Measurements from ENCODE around the gene NRIP2. TPM values are rescaled to one million over a fixed set of nuclear protein-coding genes. Genes with fewer than 3 reads are reported as not detected.
"Not testable (repeated sequence)": the region's sequence is repeated elsewhere in the genome, so short reads cannot be mapped to it uniquely, and the experiment has no call there.

Gene NRIP2
- 0.15 TPM for total RNA-seq

DNA sequence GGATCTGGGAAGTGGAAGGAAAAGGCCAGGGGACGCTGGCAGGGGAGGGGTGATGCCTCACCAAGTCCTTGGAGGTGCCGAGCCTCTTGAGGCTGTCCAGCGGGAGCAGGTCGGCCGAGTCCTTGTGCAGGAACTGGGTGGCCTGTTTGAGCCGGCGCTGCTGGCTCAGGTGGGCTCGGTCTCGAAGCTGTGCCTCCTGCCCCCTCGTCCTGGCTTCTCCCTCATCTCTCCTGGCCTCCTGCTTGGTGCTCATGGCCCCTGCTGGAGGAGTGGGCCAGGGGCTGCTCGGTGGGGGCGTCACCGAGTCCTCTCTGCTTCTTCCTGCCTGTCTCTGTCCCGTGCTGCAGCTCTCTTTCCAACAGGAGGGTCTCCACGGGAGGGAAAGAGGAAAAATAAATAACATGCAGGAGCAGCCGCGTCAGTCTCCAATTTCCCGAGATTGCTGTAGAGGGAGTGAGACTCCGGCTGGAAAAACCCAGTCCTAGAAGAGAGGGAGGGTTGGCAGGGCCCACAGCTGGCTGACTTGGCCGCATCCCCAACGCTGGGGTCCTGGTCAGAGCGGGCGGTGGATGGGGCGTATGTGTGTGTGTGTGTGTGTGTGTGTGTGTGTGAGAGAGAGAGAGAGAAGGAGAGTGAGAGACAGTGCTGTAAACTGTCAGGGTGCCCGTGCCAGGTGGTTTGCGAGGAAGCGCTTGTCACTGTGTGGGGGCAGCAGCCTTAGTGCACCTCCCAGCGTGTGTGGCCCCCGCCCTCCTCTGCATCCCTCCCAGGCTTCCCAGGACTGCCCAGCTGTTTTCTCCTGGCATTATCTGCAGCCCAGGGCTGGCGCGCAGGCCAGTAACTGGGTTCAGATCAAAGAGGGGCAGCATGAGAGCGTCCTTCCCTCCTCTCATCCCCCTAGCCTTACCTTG, at the start of gene NRIP2:
Gene NRIP2, minus strand, starts transcription at position 455 of the 911 bp plus-strand sequence. Its CDS starts 52 bp downstream, at position 403.
- ATAC-seq, result no peak

GRCh38 chr12:2879853-2880252, 45.0 kb upstream of the NRIP2 start:
- no peak for ATAC-seq
- no peak for DNase-seq (ENCODE audit: low spot score)

More for the DNA sequence above, at the start of gene NRIP2:
- no peak for DNase-seq (ENCODE audit: low spot score)

DNA sequence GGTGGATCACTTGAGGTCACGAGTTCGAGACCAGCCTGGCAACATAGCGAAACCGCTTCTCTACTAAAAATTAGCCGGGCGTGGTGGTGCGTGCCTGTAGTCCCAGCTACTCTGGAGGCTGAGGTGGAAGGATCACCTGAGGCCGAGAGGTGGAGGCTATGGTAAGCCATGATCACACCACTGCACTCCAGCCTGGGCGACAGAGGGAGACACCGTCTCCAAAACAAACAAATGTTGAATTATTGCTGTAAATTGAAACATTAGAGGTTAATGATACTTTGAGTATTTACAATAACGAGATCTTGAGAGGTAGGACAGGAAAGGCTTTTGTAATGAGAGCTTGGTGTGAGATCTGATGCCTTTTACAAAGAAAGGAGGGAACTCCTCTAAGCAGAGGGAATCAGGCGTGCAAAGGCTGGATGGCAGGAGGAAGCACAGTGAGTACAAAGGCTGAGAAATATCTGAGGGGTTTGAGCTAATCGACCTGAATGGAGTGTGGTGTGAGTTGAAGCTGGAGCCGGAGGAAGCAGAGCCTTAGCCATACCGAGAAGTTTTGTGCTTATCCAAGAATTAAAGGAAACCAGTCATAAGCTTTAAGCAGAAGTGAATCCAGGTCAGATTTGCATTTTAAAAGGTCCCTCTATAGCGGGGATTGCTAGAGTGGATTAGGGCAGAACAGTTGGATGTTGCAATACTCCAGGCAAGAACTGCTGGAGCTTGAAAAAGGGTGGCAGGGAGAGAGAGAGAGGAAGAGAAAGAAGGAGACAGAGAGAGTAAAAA, 43.3 kb upstream of the NRIP2 start:
- DNase-seq (ENCODE audit: low spot score), result no peak
- ATAC-seq, result peak; percentile 39

- ATAC-seq (peak; percentile 94), DNase-seq (ENCODE audit: low spot score) (peak; percentile 94)
Measured at GRCh38 chr12:2877047-2877952, 42.5 kb upstream of the NRIP2 start, which contains the start of the genes FOXM1 and RHNO1. Gene FOXM1, minus strand, starts transcription at chr12:2877174. Its CDS starts 2,696 bp downstream, at chr12:2874478. Gene RHNO1, plus strand, starts transcription at chr12:2877223. Its CDS starts 8,144 bp downstream, at chr12:2885367.

DNA sequence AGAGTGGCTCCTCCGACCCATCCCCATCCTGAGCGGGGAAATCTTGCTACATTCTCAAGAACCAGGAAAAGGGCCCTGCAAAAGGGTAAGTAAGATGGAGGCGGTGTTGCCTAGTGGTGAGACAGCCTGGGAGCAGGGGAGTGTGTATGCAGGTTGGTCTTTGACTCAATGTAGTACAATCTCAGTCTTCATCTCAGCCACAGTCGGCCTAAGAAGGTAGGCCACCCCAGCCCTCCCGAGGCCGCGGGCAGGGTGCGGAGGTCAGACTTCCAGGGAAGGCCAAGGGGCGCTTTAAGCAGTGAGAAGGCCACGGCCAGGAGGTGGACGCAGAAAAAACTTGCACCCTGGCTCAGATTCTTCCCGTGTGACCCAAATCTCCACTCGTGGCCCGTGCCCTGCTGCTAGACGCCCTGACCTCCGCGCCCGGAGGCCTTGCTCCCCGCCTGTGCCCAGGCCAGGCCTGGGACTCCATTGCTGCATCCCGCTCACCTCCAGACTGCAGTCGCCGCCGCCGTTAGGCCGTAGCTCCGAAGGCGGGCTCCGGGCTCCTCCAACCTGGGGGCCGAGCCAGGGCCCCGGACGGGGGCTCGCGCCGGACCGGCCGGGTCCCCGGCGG, 41.7 kb upstream of the NRIP2 start:
- ATAC-seq (peak; percentile 43), DNase-seq (ENCODE audit: low spot score) (no peak)

DNA sequence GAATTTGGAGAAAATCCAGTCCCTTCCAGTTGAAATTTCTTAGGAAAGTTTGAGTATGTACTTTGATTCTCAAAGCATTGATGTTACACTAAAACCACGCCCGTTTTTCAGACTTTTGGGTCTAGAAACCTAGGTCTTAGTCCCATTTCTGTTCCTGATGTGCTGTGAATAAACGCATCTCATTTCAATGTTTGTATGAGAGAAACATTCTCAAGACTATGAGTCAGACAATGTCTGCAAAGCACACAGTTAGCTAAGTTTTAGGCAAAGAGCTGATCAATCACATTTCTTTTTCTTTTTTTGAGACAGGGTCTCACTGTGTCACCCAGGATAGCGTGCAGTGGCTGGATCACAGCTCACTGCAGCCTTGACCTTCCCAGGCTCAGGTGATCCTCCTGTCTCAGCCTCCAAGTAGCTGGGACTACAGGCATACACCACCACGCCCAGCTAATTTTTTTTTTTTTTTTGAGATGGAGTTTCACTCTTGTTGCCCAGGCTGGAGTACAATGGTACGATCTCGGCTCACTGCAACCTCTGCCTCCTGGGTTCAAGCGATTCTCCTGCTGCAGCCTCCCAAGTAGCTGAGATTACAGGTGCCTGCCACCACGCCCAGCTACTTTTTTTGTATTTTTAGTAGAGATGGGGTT, 34.3 kb upstream of the NRIP2 start:
- not testable (repeated sequence) for ATAC-seq; DNase-seq (ENCODE audit: low spot score)

DNA sequence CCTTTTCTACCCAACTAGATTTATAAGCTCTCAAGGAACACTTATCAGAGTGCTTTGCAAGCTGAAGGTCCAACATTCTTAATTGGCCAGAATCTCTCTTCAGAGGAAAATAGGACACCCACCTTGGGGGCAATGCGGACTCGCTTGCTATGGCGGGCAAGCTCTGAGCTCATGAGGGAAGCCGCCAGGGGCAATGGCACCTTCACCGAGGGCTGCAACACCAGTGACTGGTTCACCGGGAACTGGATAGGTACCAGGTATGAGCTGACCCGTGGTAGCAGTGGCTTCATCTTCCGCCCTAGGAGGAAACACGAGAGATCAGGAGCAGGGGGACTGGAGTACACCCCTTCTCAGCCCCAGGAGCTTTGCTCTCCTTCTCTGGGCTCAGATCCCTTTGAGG, 29.4 kb upstream of the NRIP2 start:
- DNase-seq (ENCODE audit: low spot score) (no peak), ATAC-seq (no peak)

DNA sequence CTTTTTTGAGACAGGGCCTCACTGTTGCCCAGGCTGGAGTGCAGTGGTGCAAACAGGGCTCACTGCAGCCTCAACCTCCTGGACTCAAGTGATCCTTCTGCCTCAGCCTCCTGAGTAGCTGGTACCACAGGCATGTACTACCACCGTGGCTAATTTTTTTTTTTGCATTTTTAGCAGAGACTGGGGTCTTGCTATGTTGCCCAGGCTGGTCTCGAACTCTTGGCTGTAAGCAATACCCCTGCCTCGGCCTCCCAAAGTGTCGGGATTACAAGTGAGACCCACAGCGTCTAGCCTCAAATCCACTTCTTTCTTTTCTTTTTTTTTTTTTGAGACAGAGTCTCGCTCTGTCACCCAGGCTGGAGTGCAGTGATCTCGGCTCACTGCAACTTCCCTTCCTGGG, 28.6 kb upstream of the NRIP2 start:
- ATAC-seq; DNase-seq (ENCODE audit: low spot score): not testable (repeated sequence)

- DNase-seq (ENCODE audit: low spot score) (no peak), ATAC-seq (no peak)
Measured at GRCh38 chr12:2862876-2863275, 28.0 kb upstream of the NRIP2 start.

- DNase-seq (ENCODE audit: low spot score), result no peak
- no peak for ATAC-seq
Measured at GRCh38 chr12:2860170-2860569, 25.3 kb upstream of the NRIP2 start.

- peak; percentile 44 for ATAC-seq
- DNase-seq (ENCODE audit: low spot score), result no peak
Measured at GRCh38 chr12:2858944-2859421, 24.1 kb upstream of the NRIP2 start.

DNA sequence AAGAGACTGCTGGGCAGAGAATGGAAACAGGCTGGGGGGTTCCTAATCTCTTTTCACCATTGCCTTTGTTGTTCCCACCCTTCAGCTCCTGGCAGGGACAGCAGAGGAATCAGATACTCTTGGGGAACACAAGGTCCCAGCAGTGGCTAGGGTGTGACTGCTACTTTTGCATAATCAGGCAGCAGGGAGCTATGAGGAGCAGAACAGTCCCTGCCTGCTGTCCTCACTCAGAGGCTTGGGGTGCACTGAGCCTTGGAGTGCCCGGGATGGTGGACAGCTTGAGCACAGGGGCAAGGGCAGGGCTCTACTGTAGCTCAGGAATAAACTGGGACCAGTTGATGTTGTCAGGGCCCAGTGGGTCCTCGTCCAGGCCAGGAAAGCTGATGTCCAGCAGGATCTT, 23.5 kb upstream of the NRIP2 start:
- DNase-seq (ENCODE audit: low spot score) (no peak), ATAC-seq (no peak)

DNA sequence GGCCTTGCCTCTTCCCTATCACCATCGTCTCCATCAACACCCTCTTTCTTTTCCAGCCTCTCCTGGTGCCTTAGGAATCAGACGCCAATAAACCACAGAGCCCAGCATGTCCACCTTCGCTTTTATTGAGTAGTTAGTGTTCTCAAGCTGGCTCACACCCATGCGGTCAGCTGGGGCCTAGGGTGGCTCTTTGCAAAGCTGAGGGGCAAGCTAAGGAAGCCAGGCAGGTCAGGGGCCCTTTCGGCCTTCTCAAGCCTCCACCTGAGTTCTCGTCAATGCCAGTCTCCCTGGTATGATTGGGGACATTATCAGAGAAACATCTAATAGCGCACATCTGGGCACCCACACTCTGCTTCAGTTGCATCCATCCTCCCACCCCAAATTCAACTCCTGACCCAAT, 22.7 kb upstream of the NRIP2 start:
- no peak for ATAC-seq
- DNase-seq (ENCODE audit: low spot score), result no peak

GRCh38 chr12:2857021-2857431, 22.2 kb upstream of the NRIP2 start, which contains the start of gene TEX52:
Gene TEX52, minus strand, starts transcription at chr12:2857039. Its CDS starts 13 bp downstream, at chr12:2857026.
- no peak for ATAC-seq
- no peak for DNase-seq (ENCODE audit: low spot score)

GRCh38 chr12:2856051-2856450, 21.2 kb upstream of the NRIP2 start:
- DNase-seq (ENCODE audit: low spot score), result no peak
- no peak for ATAC-seq

DNA sequence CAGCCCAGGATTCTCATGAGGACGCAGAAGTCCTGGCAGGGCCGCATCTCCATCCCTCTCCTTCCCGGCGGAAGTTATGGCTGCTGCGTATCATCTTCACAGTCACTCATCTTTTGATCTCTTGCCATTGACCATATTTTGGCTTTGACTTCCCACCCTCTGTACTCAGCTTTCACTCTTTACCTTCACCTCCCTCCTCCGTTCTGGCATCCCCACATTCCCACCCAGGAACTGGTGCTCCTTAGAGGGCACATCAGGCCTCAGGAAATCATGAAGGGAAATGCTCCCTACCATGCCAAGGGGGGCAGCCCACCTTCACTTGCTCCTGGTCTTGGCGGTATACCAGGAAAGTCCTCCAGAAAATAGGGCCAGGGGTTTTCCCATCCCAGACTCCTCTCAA, 20.7 kb upstream of the NRIP2 start:
- ATAC-seq, result no peak

GRCh38 chr12:2854669-2855453, 20.0 kb upstream of the NRIP2 start:
- ATAC-seq (no peak), DNase-seq (ENCODE audit: low spot score) (no peak)

More for the DNA sequence above, 20.7 kb upstream of the NRIP2 start:
- DNase-seq (ENCODE audit: low spot score), result no peak

GRCh38 chr12:2853626-2854025, 18.8 kb upstream of the NRIP2 start:
- peak; percentile 69 for DNase-seq (ENCODE audit: low spot score)
- ATAC-seq, result peak; percentile 76

All from left lobe of liver (tissue), 2 donors.